Central memory CD8-positive, alpha-beta T cell (primary cell): Measurements from ENCODE around the gene FABP3.

ENCODE experiments used
- ATAC-seq: fragments of 150-1000 bp; cut with Tn5 transposase; replicated peaks from 2 replicates; pipeline ENCODE4 v1.10.0; 2022; ENCODE audit warnings: mild to moderate bottlenecking, moderate FRiP score, moderate number of reproducible peaks; ENCODE audit not compliant: poor library complexity, severe bottlenecking; ENCODE audit errors: extremely low read depth
- DNase-seq, 2 donors: peaks; one replicate each; pipeline ENCODE4 v3.0.0; 2021; ENCODE audit warnings: low spot score in 2 of 2
- H3K27ac Mint-ChIP-seq: one replicate; pipeline ENCODE4 v1.8.0; 2022; ENCODE audit warnings: low read depth, mild to moderate bottlenecking, moderate library complexity, mixed read lengths
- H3K27me3 Mint-ChIP-seq: one replicate; pipeline ENCODE4 v1.8.0; 2022; ENCODE audit warnings: mixed read lengths
- H3K36me3 Mint-ChIP-seq: one replicate; pipeline ENCODE4 v1.8.0; 2022; ENCODE audit warnings: mild to moderate bottlenecking, moderate library complexity, mixed read lengths; ENCODE audit not compliant: insufficient read depth
- H3K4me1 Mint-ChIP-seq: one replicate; pipeline ENCODE4 v1.8.0; 2022; ENCODE audit warnings: mixed read lengths
- H3K4me3 Mint-ChIP-seq: one replicate; pipeline ENCODE4 v1.8.0; 2022; ENCODE audit warnings: mild to moderate bottlenecking, moderate library complexity, mixed read lengths
- H3K9me3 Mint-ChIP-seq: one replicate; pipeline ENCODE4 v1.8.0; 2022; ENCODE audit warnings: mixed read lengths

FABP3 gene

GRCh38 chr1:31318146-31318545 lies 54.7 kb downstream of the FABP3 start:
- Mint-ChIP-seq H3K27ac (no peak overlapping the region), H3K4me3 (no peak overlapping the region), H3K36me3 (peaks cover 42% of the 10 kb centered on the region), H3K27me3 (no peaks in the 10 kb centered on the region), H3K4me1 (no peaks in the 10 kb centered on the region), H3K9me3 (no peaks in the 10 kb centered on the region)
- ATAC-seq: no peak
- no peak for DNase-seq

- no peak for ATAC-seq
- H3K36me3 Mint-ChIP-seq: peaks cover 43% of the 10 kb centered on the region
- H3K4me3 Mint-ChIP-seq: no peak overlapping the region
Measured at GRCh38 chr1:31315902-31316301, 57.0 kb downstream of the FABP3 start.

More at GRCh38 chr1:31315902-31316301, 57.0 kb downstream of the FABP3 start:
- Mint-ChIP-seq H3K9me3 (no peaks in the 10 kb centered on the region), H3K4me1 (no peaks in the 10 kb centered on the region), H3K27ac (no peak overlapping the region), H3K27me3 (no peaks in the 10 kb centered on the region)
- DNase-seq: no peak
